H1 (cell line): ENCODE measurements around the gene KCNAB2. TPM values are rescaled to one million over a fixed set of nuclear protein-coding genes. Genes with fewer than 3 reads are reported as not detected.

Experiments used
- CTCF ChIA-PET: fragments of 300-600 bp; sonication (Branson Sonifier 250); formaldehyde crosslinking; loops from one replicate; lab custom pipeline; 2021; ENCODE audit not compliant: partially characterized antibody; lab: Charles Lee
- POLR2A ChIA-PET: fragments of 300-600 bp; sonication (Branson Sonifier 250); formaldehyde crosslinking; loops from one replicate; lab custom pipeline; 2021; ENCODE audit warnings: inconsistent platforms; ENCODE audit not compliant: partially characterized antibody; lab: Charles Lee
- DNase-seq, 2 experiments: peaks; one replicate each; pipeline versions ENCODE4 v3.0.0 to v3.0.0-alpha.2; 2010 to 2022; ENCODE audit warnings: low spot score in 2 of 2, low read depth in 1 of 2, mixed read lengths in 1 of 2
- FAIRE-seq: peaks from 2 replicates; lab custom pipeline; 2011; peaks lifted over from hg19 to GRCh38; lab: Jason Lieb, UNC
- H2AFZ ChIP-seq: 2 replicates; pipeline ENCODE4 v1.8.1; 2012; ENCODE audit warnings: low read length, inconsistent platforms
- H2AK5ac ChIP-seq: 2 replicates; pipeline ENCODE4 v1.6.1; 2013; ENCODE audit warnings: low read depth, low read length
- H2BK120ac ChIP-seq: replicated peaks from 2 replicates; pipeline ENCODE3; 2013; ENCODE audit warnings: low read depth, low read length, inconsistent platforms
- H2BK12ac ChIP-seq: 2 replicates; pipeline ENCODE4 v1.6.1; 2013; ENCODE audit warnings: low read depth, low read length
- H2BK15ac ChIP-seq: 2 replicates; pipeline ENCODE4 v1.6.1; 2013; ENCODE audit warnings: low read length
- H2BK20ac ChIP-seq: 2 replicates; pipeline ENCODE4 v1.6.1; 2013; ENCODE audit warnings: low read length
- H2BK5ac ChIP-seq: 2 replicates; pipeline ENCODE4 v1.6.1; 2013; ENCODE audit warnings: low read depth, low read length
- H3K14ac ChIP-seq: 2 replicates; pipeline ENCODE4 v1.6.1; 2013; ENCODE audit warnings: inconsistent platforms; ENCODE audit not compliant: insufficient read length
- H3K18ac ChIP-seq: 2 replicates; pipeline ENCODE4 v1.6.1; 2013; ENCODE audit warnings: low read length; ENCODE audit errors: extremely low read depth
- H3K23ac ChIP-seq: 2 replicates; pipeline ENCODE4 v1.6.1; 2013; ENCODE audit warnings: inconsistent platforms; ENCODE audit not compliant: insufficient read length
- H3K23me2 ChIP-seq: 2 replicates; pipeline ENCODE4 v1.6.1; 2013; ENCODE audit warnings: low read depth, low read length
- H3K27ac ChIP-seq: 2 replicates; pipeline ENCODE4 v1.6.1; 2011; ENCODE audit warnings: low read depth, low read length, inconsistent platforms
- H3K27me3 ChIP-seq, 4 experiments: replicated peaks in 1 of 4; 1 replicate in 1 of 4; 2 replicates in 3 of 4; pipeline versions ENCODE4 v1.6.1 to v1.8.1; 2011 to 2013; ENCODE audit warnings: low read length in 3 of 4, mild to moderate bottlenecking in 3 of 4, inconsistent platforms in 2 of 4, mixed read lengths in 2 of 4, moderate library complexity in 1 of 4; ENCODE audit not compliant: control insufficient read depth in 3 of 4, insufficient read depth in 3 of 4; ENCODE audit errors: extremely low read depth in 1 of 4
- H3K36me3 ChIP-seq, 4 experiments: 2 replicates each; pipeline versions ENCODE4 v1.6.1 to v1.8.1; 2011 to 2013; ENCODE audit warnings: mild to moderate bottlenecking in 4 of 4, low read length in 3 of 4, moderate library complexity in 2 of 4, control low read depth in 1 of 4, inconsistent platforms in 1 of 4; ENCODE audit not compliant: insufficient read depth in 4 of 4, control insufficient read depth in 2 of 4
- H3K4ac ChIP-seq: replicated peaks from 2 replicates; pipeline ENCODE3; 2013; ENCODE audit warnings: low read length, low read depth, mixed read lengths, inconsistent platforms; ENCODE audit not compliant: insufficient read length
- H3K4me1 ChIP-seq, 4 experiments: replicated peaks in 1 of 4; 1 replicate in 1 of 4; 2 replicates in 3 of 4; pipeline versions ENCODE4 v1.6.1 to v1.8.1; 2011 to 2013; ENCODE audit warnings: low read length in 3 of 4, inconsistent platforms in 2 of 4, mixed read lengths in 1 of 4; ENCODE audit not compliant: insufficient read depth in 4 of 4, control insufficient read depth in 3 of 4
- H3K4me2 ChIP-seq, 2 experiments: 2 replicates each; pipeline versions ENCODE4 v1.6.1 to v1.8.1; 2011 to 2013; ENCODE audit warnings: low read depth in 2 of 2, low read length in 2 of 2, control low read depth in 1 of 2, inconsistent platforms in 1 of 2, mild to moderate bottlenecking in 1 of 2; ENCODE audit not compliant: insufficient read depth in 1 of 2
- H3K4me3 ChIP-seq, 4 experiments: fragments of 200-600, 300-600 bp in 1 of 4; sonication (generic), shearing (Covaris generic), sonication (Bioruptor Twin) in 1 of 4; 2 replicates each; pipeline versions ENCODE4 v1.5.1 to v1.8.1; 2011 to 2016; ENCODE audit warnings: low read length in 4 of 4, low read depth in 3 of 4, control low read depth in 2 of 4, inconsistent platforms in 2 of 4, mild to moderate bottlenecking in 2 of 4, mixed read lengths in 1 of 4, moderate library complexity in 1 of 4; ENCODE audit not compliant: insufficient read depth in 2 of 4; ENCODE audit errors: extremely low read depth in 1 of 4
- H3K56ac ChIP-seq: replicated peaks from 2 replicates; pipeline ENCODE3; 2013; ENCODE audit warnings: low read depth, mild to moderate bottlenecking, mixed read lengths, low read length, inconsistent platforms; ENCODE audit not compliant: insufficient read length
- H3K79me1 ChIP-seq: 2 replicates; pipeline ENCODE4 v1.6.1; 2013; ENCODE audit warnings: low read depth, low read length, control low read depth
- H3K79me2 ChIP-seq, 2 experiments: 2 replicates each; pipeline versions ENCODE4 v1.6.1 to v1.8.1; 2012 to 2013; ENCODE audit warnings: low read length in 2 of 2, mild to moderate bottlenecking in 2 of 2, inconsistent platforms in 1 of 2; ENCODE audit not compliant: insufficient read depth in 2 of 2, control insufficient read depth in 1 of 2
- H3K9ac ChIP-seq, 4 experiments: replicated peaks in 1 of 4; 1 replicate in 1 of 4; 2 replicates in 3 of 4; pipeline versions ENCODE4 v1.6.1 to v1.8.1; 2011 to 2013; ENCODE audit warnings: low read depth in 3 of 4, low read length in 3 of 4, control low read depth in 2 of 4, mild to moderate bottlenecking in 2 of 4, moderate library complexity in 2 of 4, inconsistent platforms in 1 of 4; ENCODE audit errors: extremely low read depth in 1 of 4
- H3K9me3 ChIP-seq, 2 experiments: 2 replicates each; pipeline versions ENCODE4 v1.6.1 to v1.8.1; 2012 to 2013; ENCODE audit warnings: mild to moderate bottlenecking in 2 of 2, moderate library complexity in 2 of 2, control low read depth in 1 of 2, inconsistent platforms in 1 of 2, low read depth in 1 of 2, low read length in 1 of 2, mixed read lengths in 1 of 2; ENCODE audit not compliant: insufficient read depth in 2 of 2
- H4K20me1 ChIP-seq, 2 experiments: replicated peaks in 1 of 2; 2 replicates each; pipeline versions ENCODE3 to v1.8.1; 2011 to 2013; ENCODE audit warnings: inconsistent platforms in 2 of 2, low read length in 2 of 2, mild to moderate bottlenecking in 1 of 2; ENCODE audit not compliant: insufficient read depth in 2 of 2, control insufficient read depth in 1 of 2
- H4K5ac ChIP-seq: 2 replicates; pipeline ENCODE4 v1.6.1; 2013; ENCODE audit warnings: low read length, low read depth, mixed read lengths, inconsistent platforms; ENCODE audit not compliant: insufficient read length
- H4K8ac ChIP-seq: 2 replicates; pipeline ENCODE4 v1.8.0; 2013; ENCODE audit warnings: mild to moderate bottlenecking, moderate library complexity, low read length, inconsistent platforms; ENCODE audit not compliant: insufficient read depth; ENCODE audit errors: extremely low read depth
- H4K91ac ChIP-seq: replicated peaks from 2 replicates; pipeline ENCODE3; 2013; ENCODE audit warnings: low read length, mixed read lengths, inconsistent platforms; ENCODE audit not compliant: insufficient read length
- POU5F1 ChIP-seq: IDR thresholded peaks from 2 replicates; pipeline ENCODE4 v1.6.1; 2011; ENCODE audit warnings: low read depth, mild to moderate bottlenecking, low read length, moderate library complexity
- RBBP5 ChIP-seq: IDR thresholded peaks from 2 replicates; pipeline ENCODE4 v1.7.1; 2012; ENCODE audit warnings: low read depth, mild to moderate bottlenecking, inconsistent platforms, low read length, moderate library complexity, borderline replicate concordance
- WGBS, 2 experiments: shearing (Covaris generic) in 1 of 2; methylation state at CpG; one replicate each; pipeline versions ENCODE4 v1.1.6 to v1.1.7; 2013 to 2015; ENCODE audit warnings: low lambda C conversion rate in 2 of 2, mixed read lengths in 2 of 2, inconsistent platforms in 1 of 2, low coverage in 1 of 2, missing lambda C conversion rate in 1 of 2; ENCODE audit not compliant: insufficient replicate concordance in 2 of 2, insufficient coverage in 1 of 2, insufficient read length in 1 of 2; ENCODE audit errors: extremely low coverage in 1 of 2, missing lambda C conversion rate in 1 of 2; 5-methylcytosine and 5-hydroxymethylcytosine counted together
- polyA plus RNA-seq, 7 experiments: library from polyadenylated mRNA; depleted of rRNA in 3 of 7; stranded (reverse) in 5 of 7; unstranded in 2 of 7; fragments of >200 nt in 5 of 7; fragments of 200-250 nt in 2 of 7; gene quantifications; 1 replicate in 5 of 7; 2 replicates in 1 of 7; 4 replicates in 1 of 7; pipeline versions ENCODE4 v1.2.1 to v1.2.3, GENCODE V29; 2011 to 2013; ENCODE audit warnings: missing spikeins in 2 of 7, mixed read lengths in 2 of 7
- total RNA-seq: library from RNA; stranded (reverse); fragmentation: NEBNext Ultra II Directional; extraction: Animal tissue kit (Norgen Biotek cat#: 25700); gene quantifications from 2 replicates; pipeline ENCODE4 v1.2.1, GENCODE V29; 2021

The KCNAB2 gene
- total and polyA plus RNA-seq, 2 of the 8 experiments (the other 6 are each of a cell fraction or from before 2014, with no cell fraction given) = 4.5 to 7.0 TPM

DNA sequence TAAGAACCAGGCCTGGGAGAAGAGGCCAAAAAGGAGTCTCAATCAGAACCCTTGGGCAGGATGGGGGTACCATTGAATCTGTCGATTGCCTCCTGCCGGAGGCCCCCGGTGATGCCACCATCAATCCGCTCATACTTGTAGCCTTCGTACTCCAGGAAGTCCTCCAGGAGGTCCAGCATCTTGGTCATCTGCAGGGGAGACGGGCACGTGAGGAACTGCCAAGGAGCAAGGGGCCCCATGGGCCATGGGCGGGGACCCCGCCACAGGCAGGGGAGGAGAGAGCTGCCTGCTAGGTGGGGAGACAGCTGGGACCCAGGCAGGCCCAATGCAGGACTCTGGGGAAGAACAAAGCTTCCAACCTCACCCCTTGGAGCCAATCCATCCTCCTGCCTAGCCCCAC is 85.9 kb downstream of the KCNAB2 start:
- Histone ChIP-seq H2BK20ac (no peak overlapping the region), H3K4me2 (no peak overlapping the region), H3K9me3 (no peaks in the 10 kb centered on the region; a peak in 1 of 4 replicates), H3K4ac (no peak overlapping the region), H3K79me2 (no peaks in the 10 kb centered on the region), H2AK5ac (no peak overlapping the region), H3K27ac (no peak overlapping the region), H3K79me1 (no peaks in the 10 kb centered on the region), H3K23me2 (no peaks in the 10 kb centered on the region), H2AFZ (no peak overlapping the region), H3K14ac (no peak overlapping the region), H4K91ac (no peak overlapping the region), H3K9ac (no peak overlapping the region), H3K36me3 (no peaks in the 10 kb centered on the region), H3K18ac (no peak overlapping the region), H3K4me3 (no peak overlapping the region), H4K20me1 (no peaks in the 10 kb centered on the region), H2BK12ac (no peak overlapping the region), H2BK5ac (no peak overlapping the region), H3K23ac (no peak overlapping the region), H3K4me1 (peaks cover 0 to 9% (median 4%) of the 10 kb centered on the region in 4 experiments; a peak in 3 of 7 replicates), H3K56ac (no peak overlapping the region), H2BK15ac (no peak overlapping the region), H2BK120ac (no peak overlapping the region), H4K5ac (no peak overlapping the region), H3K27me3 (peaks cover 0 to 16% (median 12%) of the 10 kb centered on the region in 4 experiments; a peak in 6 of 7 replicates), H4K8ac (no peak overlapping the region)
- FAIRE-seq = no peak
- CTCF ChIA-PET = interaction anchor here (1.6 to 2.1 kb wide), 3 partner anchors 10 to 90 kb away, joined by 3 to 5 read pairs (median 4); no protein-coding TSS in a partner anchor
- DNase-seq = no peak
- POLR2A ChIA-PET = interaction anchor here (0.6 kb wide), 1 partner anchor 14 kb away, joined by 3 read pairs; no protein-coding TSS in a partner anchor
- 88% methylated on average over 9 of the region's 9 CpGs; no CpG with 5 or more reads in 1 of the 2 experiments for WGBS, 2 experiments
- TF ChIP-seq RBBP5 (no peak), POU5F1 (no peak)
